HCT116 (cell line): Measurements from ENCODE around the gene ZBTB8A. TPM values are rescaled to one million over a fixed set of nuclear protein-coding genes. Genes with fewer than 3 reads are reported as not detected.

Experiments used
- ATAC-seq: fragments of 200-7000 bp; cut with Tn5 transposase; 2 replicates; pipeline ENCODE4 v1.9.1; 2020; ENCODE audit warnings: mild to moderate bottlenecking, moderate library complexity
- BruUV-seq: library from RNA; stranded (reverse); fragments of 400-500 nt; replicated peaks from 2 replicates; lab custom pipeline; 2021; lab: Mats Ljungman, UMichigan
- CTCF ChIA-PET: fragments of 300-600 bp; sonication (Branson Sonifier 250); formaldehyde crosslinking; loops from one replicate; lab custom pipeline; 2021; ENCODE audit warnings: antibody characterized with exemption; lab: Charles Lee
- POLR2A ChIA-PET: fragments of 300-600, 350-600 bp; sonication (Branson Sonifier 250); formaldehyde crosslinking; loops from one replicate; lab custom pipeline; 2021; ENCODE audit warnings: antibody characterized with exemption; lab: Charles Lee
- RAD21 ChIA-PET, 2 experiments: fragments of 300-600 bp; sonication (Branson Sonifier 250); formaldehyde crosslinking; loops; one replicate each; lab custom pipeline; 2023; ENCODE audit warnings: low total read pairs in 2 of 2; ENCODE audit not compliant: uncharacterized antibody in 2 of 2, unreplicated experiment in 2 of 2, low non-redundant PET in 1 of 2; lab: Charles Lee
- DNase-seq: peaks from one replicate; pipeline ENCODE4 v3.0.0-alpha.2; 2010; ENCODE audit warnings: low read depth, low spot score
- H2AFZ ChIP-seq: fragments of 200-600 bp; shearing (Covaris generic), sonication (generic); 2 replicates; pipeline ENCODE4 v1.6.1; 2017; ENCODE audit warnings: low read depth, mixed run types, mixed read lengths, antibody characterized with exemption, low read length; ENCODE audit not compliant: poor library complexity, severe bottlenecking
- H3K27ac ChIP-seq: 2 replicates; pipeline ENCODE4 v1.5.1; 2012; ENCODE audit warnings: low read depth, low read length
- H3K27me3 ChIP-seq: fragments of 200-600 bp; sonication (generic); 2 replicates; pipeline ENCODE4 v1.6.1; 2016; ENCODE audit warnings: mixed run types, low read length, mixed read lengths; ENCODE audit not compliant: insufficient read depth
- H3K36me3 ChIP-seq, 2 experiments: fragments of 200-500 bp in 1 of 2; fragments of 200-600 bp in 1 of 2; sonication (Bioruptor generic) in 1 of 2; sonication (generic) in 1 of 2; 2 replicates each; pipeline versions ENCODE4 v1.5.1 to v1.6.1; 2014 to 2016; ENCODE audit warnings: low read length in 2 of 2, inconsistent platforms in 1 of 2, mixed read lengths in 1 of 2, mixed run types in 1 of 2; ENCODE audit not compliant: insufficient read depth in 2 of 2, control insufficient read depth in 1 of 2
- H3K4me1 ChIP-seq, 2 experiments: fragments of 200-600 bp in 1 of 2; sonication (generic) in 1 of 2; 2 replicates each; pipeline versions ENCODE4 v1.5.1 to v1.6.1; 2012 to 2017; ENCODE audit warnings: low read length in 2 of 2, inconsistent platforms in 1 of 2, mild to moderate bottlenecking in 1 of 2, mixed read lengths in 1 of 2, mixed run types in 1 of 2, moderate library complexity in 1 of 2; ENCODE audit not compliant: insufficient read depth in 2 of 2, control insufficient read depth in 1 of 2
- H3K4me2 ChIP-seq: fragments of 200-600 bp; sonication (generic); 2 replicates; pipeline ENCODE4 v1.6.1; 2017; ENCODE audit warnings: mixed run types, low read length, mixed read lengths
- H3K4me3 ChIP-seq, 2 experiments: fragments of 200-600 bp in 1 of 2; sonication (generic) in 1 of 2; replicated peaks in 1 of 2; 2 replicates each; pipeline ENCODE4 v1.5.1; 2011 to 2016; ENCODE audit warnings: low read length in 2 of 2, control low read depth in 1 of 2, low read depth in 1 of 2, mild to moderate bottlenecking in 1 of 2, mixed read lengths in 1 of 2, mixed run types in 1 of 2
- H3K79me2 ChIP-seq: fragments of 200-600 bp; sonication (generic); 2 replicates; pipeline ENCODE4 v1.6.1; 2017; ENCODE audit warnings: mild to moderate bottlenecking, mixed run types, low read length, moderate library complexity, mixed read lengths; ENCODE audit not compliant: insufficient read depth
- H3K9ac ChIP-seq: fragments of 200-600 bp; sonication (generic); 2 replicates; pipeline ENCODE4 v1.6.1; 2016; ENCODE audit warnings: low read length, mixed read lengths
- H3K9me2 ChIP-seq: fragments of 200-600 bp; sonication (generic), shearing (Covaris generic); 2 replicates; pipeline ENCODE4 v1.6.1; 2017; ENCODE audit warnings: mixed run types, mild to moderate bottlenecking, moderate library complexity; ENCODE audit not compliant: insufficient read depth
- H3K9me3 ChIP-seq, 2 experiments: fragments of 200-500 bp in 1 of 2; fragments of 200-600 bp in 1 of 2; sonication (Bioruptor generic) in 1 of 2; sonication (generic) in 1 of 2; 2 replicates each; pipeline ENCODE4 v1.6.1; 2014 to 2017; ENCODE audit warnings: low read length in 2 of 2, mixed read lengths in 2 of 2, inconsistent platforms in 1 of 2, low read depth in 1 of 2, mild to moderate bottlenecking in 1 of 2, mixed run types in 1 of 2, moderate library complexity in 1 of 2; ENCODE audit not compliant: control insufficient read depth in 1 of 2, insufficient read depth in 1 of 2
- H4K20me1 ChIP-seq: fragments of 200-600 bp; sonication (generic), shearing (Covaris generic); 2 replicates; pipeline ENCODE4 v1.6.1; 2017; ENCODE audit warnings: mixed run types, mild to moderate bottlenecking, moderate library complexity; ENCODE audit not compliant: insufficient read depth
- ATF3 ChIP-seq: IDR thresholded peaks from 2 replicates; pipeline ENCODE4 v1.6.1; 2012
- POLR2A ChIP-seq: IDR thresholded peaks from 2 replicates; pipeline ENCODE4 v1.7.0; 2011; ENCODE audit warnings: borderline replicate concordance; ENCODE audit not compliant: insufficient read depth, insufficient read length; ENCODE audit errors: extremely low read depth
- POLR2AphosphoS5 ChIP-seq: IDR thresholded peaks from 2 replicates; pipeline ENCODE4 v1.6.1; 2011; ENCODE audit warnings: mild to moderate bottlenecking, low read depth, low read length, moderate library complexity
- RAD21 ChIP-seq: IDR thresholded peaks from 2 replicates; pipeline ENCODE4 v1.6.1; 2012; ENCODE audit warnings: low read depth, mild to moderate bottlenecking
- TCF7L2 ChIP-seq: IDR thresholded peaks from 2 replicates; pipeline ENCODE4 v1.7.0; 2011; ENCODE audit warnings: borderline replicate concordance, inconsistent platforms; ENCODE audit not compliant: insufficient read depth, insufficient read length; ENCODE audit errors: extremely low read depth
- ZFX ChIP-seq: fragments of 450-650 bp; IDR thresholded peaks from 2 replicates; pipeline ENCODE4 v1.6.1; 2017
- intact Hi-C: fragments of 100-400 bp; cut with micrococcal nuclease; formaldehyde crosslinking; loops from 2 replicates; pipeline ENCODE4 v1.10.0; 2022
- total RNA-seq: library from RNA; stranded (reverse); gene quantifications from one replicate; pipeline ENCODE4 v1.2.1, GENCODE V29; 2021; ENCODE audit not compliant: unreplicated experiment

ZBTB8A gene
- total RNA-seq, 1 experiment from 2014 or later = 9.7 TPM

GRCh38 chr1:32540605-32541004, 1.4 kb downstream of the ZBTB8A start:
- H3K4me3 ChIP-seq = peak overlapping the region; percentile 68 to 78
- H4K20me1 ChIP-seq = no peaks in the 10 kb centered on the region
- DNase-seq (no peak), ATAC-seq (peak; percentile 15)
- POLR2A ChIA-PET = interaction anchor here (0.7 kb wide), 1 partner anchor 104 kb away, joined by 3 read pairs; no protein-coding TSS in a partner anchor
- intact Hi-C loops = no loop called here
- peaks cover 15 to 23% of the 10 kb centered on the region in 2 experiments for H3K4me1 ChIP-seq
- TF ChIP-seq POLR2AphosphoS5 = no peak
- no peak for TF ChIP-seq POLR2A
- H3K79me2 ChIP-seq = peaks cover 52% of the 10 kb centered on the region
- H3K9me2 ChIP-seq = no peaks in the 10 kb centered on the region
- H3K27ac ChIP-seq = peak overlapping the region; percentile 88; the same call in 1 of the 2 replicates
- H3K36me3 ChIP-seq = no peaks in the 10 kb centered on the region
- peak overlapping the region; percentile 94 for H3K4me2 ChIP-seq
- no TSS peak for BruUV-seq
- no peak overlapping the region for H2AFZ ChIP-seq
- RAD21 ChIA-PET = no interaction called here
- H3K27me3 ChIP-seq = no peaks in the 10 kb centered on the region
- H3K9ac ChIP-seq = peak overlapping the region; percentile 78
- H3K9me3 ChIP-seq = no peaks in the 10 kb centered on the region
- CTCF ChIA-PET = interaction anchor here (1.3 kb wide), 1 partner anchor 20 kb away, joined by 6 read pairs; no protein-coding TSS in a partner anchor

GRCh38 chr1:32541064-32541566, 1.9 kb downstream of the ZBTB8A start:
- Histone ChIP-seq H4K20me1 (no peaks in the 10 kb centered on the region), H3K9ac (peak overlapping the region; percentile 78; the same call in 1 of the 2 replicates), H3K4me3 (peak overlapping the region in 1 of 2 experiments; percentile 78; a peak in 1 of 4 replicates), H3K9me2 (no peaks in the 10 kb centered on the region)
- ATAC-seq = no peak
- CTCF ChIA-PET = interaction anchor here (1.3 kb wide), 1 partner anchor 21 kb away, joined by 6 read pairs; no protein-coding TSS in a partner anchor
- TF ChIP-seq TCF7L2 = no peak
- TF ChIP-seq ZFX = no peak
- no peak for TF ChIP-seq ATF3
- TF ChIP-seq POLR2A = no peak
- TF ChIP-seq RAD21 = no peak
- TF ChIP-seq, all 23 proteins: peak for 0
- H3K79me2 ChIP-seq = peaks cover 55% of the 10 kb centered on the region
- peak overlapping the region; percentile 94 for H3K4me2 ChIP-seq
- H3K36me3 ChIP-seq = no peaks in the 10 kb centered on the region
- ChIA-PET POLR2A (no interaction called here), RAD21 (no interaction called here)
- no peak overlapping the region for H2AFZ ChIP-seq
- H3K27ac ChIP-seq = no peak overlapping the region
- H3K9me3 ChIP-seq = no peaks in the 10 kb centered on the region
- intact Hi-C loops = no loop called here
- peaks cover 15 to 23% of the 10 kb centered on the region in 2 experiments for H3K4me1 ChIP-seq
- no peak for DNase-seq
- H3K27me3 ChIP-seq = no peaks in the 10 kb centered on the region
- BruUV-seq = no TSS peak
